K562 (cell line): ENCODE data around the gene KIRREL1.

Experiments used
- ARID2 ChIP-seq: fragments of 450-650 bp; IDR thresholded peaks from 2 replicates; pipeline ENCODE4 v1.6.1; 2017; ENCODE audit warnings: antibody characterized with exemption, mild to moderate bottlenecking
- CHD4 ChIP-seq: fragments of 200-600 bp; sonication (generic); IDR thresholded peaks from 3 replicates; pipeline ENCODE4 v1.6.1; 2012; ENCODE audit warnings: low read depth, mild to moderate bottlenecking, mixed read lengths, low read length, inconsistent platforms; ENCODE audit not compliant: insufficient read depth, insufficient replicate concordance, poor library complexity, severe bottlenecking
- EP300 ChIP-seq: IDR thresholded peaks from 2 replicates; pipeline ENCODE4 v1.6.1; 2012; ENCODE audit warnings: low read length, improper control_type of control experiment
- FOXM1 ChIP-seq, 2 experiments: fragments of 450-650 bp in 1 of 2; sonication (generic) in 1 of 2; formaldehyde crosslinking in 1 of 2; IDR thresholded peaks; 2 replicates each; pipeline versions ENCODE4 v1.6.1 to v1.9.0; 2017 to 2022; ENCODE audit warnings: low read depth in 2 of 2, mild to moderate bottlenecking in 2 of 2, missing genetic modification reagents in 1 of 2, moderate library complexity in 1 of 2
- SMARCA5 ChIP-seq: fragments of 450-650 bp; IDR thresholded peaks from 2 replicates; pipeline ENCODE4 v1.6.1; 2016
- SREBF2 ChIP-seq: sonication (generic); formaldehyde crosslinking; IDR thresholded peaks from 2 replicates; pipeline ENCODE4 v1.4.0; 2020; ENCODE audit warnings: mild to moderate bottlenecking, missing genetic modification reagents
- ZFX ChIP-seq: sonication (generic); formaldehyde crosslinking; IDR thresholded peaks from 2 replicates; pipeline ENCODE4 v1.8.0; 2022; ENCODE audit warnings: mild to moderate bottlenecking, missing genetic modification reagents, moderate library complexity
- ZNF175 ChIP-seq: fragments of 200-800 bp; sonication (Bioruptor generic); IDR thresholded peaks from 2 replicates; pipeline ENCODE4 v1.6.1; 2016; ENCODE audit warnings: low read depth, mild to moderate bottlenecking, missing genetic modification characterization, missing compliant biosample characterization
- TF ChIP-seq, protein P1 (sequence below): fragments of 450-650 bp; IDR thresholded peaks from one replicate; pipeline ENCODE4 v1.6.1; 2018; ENCODE audit warnings: mild to moderate bottlenecking, moderate library complexity; ENCODE audit not compliant: partially characterized antibody
- TF ChIP-seq, protein P2 (sequence below), 3 experiments: IDR thresholded peaks in 2 of 3; conservative IDR thresholded peaks in 1 of 3; 2 replicates each; pipeline ENCODE4 v1.5.1; 2011 to 2012; ENCODE audit warnings: low read length in 3 of 3, mild to moderate bottlenecking in 3 of 3, control low read depth in 2 of 3, improper control_type of control experiment in 1 of 3, inconsistent platforms in 1 of 3, low read depth in 1 of 3, mixed read lengths in 1 of 3, moderate library complexity in 1 of 3; ENCODE audit not compliant: insufficient read depth in 2 of 3

DNA sequence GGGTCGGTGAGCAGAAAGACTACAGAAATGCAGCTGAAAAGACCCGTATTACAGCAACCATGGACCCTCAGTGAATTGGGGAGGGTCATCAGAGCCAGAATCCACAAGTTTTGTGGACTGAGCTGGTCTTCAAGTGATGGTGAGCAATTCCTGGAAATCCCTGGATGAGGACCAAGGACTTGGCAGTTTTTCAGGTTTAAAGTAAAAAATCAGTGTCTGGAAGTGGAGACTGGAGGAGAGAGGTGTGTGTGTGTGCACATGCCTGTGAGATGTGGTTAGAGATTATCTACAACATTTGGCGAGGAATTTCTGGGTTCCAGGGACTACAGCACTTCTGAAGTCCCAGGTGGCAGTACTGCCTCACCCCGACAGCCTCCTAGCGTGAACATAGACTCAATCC is 56.4 kb downstream of the KIRREL1 start:
- TF ChIP-seq, protein P1, sequence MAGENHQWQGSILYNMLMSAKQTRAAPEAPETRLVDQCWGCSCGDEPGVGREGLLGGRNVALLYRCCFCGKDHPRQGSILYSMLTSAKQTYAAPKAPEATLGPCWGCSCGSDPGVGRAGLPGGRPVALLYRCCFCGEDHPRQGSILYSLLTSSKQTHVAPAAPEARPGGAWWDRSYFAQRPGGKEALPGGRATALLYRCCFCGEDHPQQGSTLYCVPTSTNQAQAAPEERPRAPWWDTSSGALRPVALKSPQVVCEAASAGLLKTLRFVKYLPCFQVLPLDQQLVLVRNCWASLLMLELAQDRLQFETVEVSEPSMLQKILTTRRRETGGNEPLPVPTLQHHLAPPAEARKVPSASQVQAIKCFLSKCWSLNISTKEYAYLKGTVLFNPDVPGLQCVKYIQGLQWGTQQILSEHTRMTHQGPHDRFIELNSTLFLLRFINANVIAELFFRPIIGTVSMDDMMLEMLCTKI: no peak
- TF ChIP-seq SMARCA5 (no peak), EP300 (no peak), ARID2 (no peak), ZNF175 (CRISPR knock-in tag) (no peak), CHD4 (no peak), ZFX (no peak), SREBF2 (CRISPR knock-in tag) (no peak), FOXM1 (IDR thresholded peaks at IDR 0.05; ENCODE audit: low read depth) (no peak), FOXM1 (CRISPR knock-in tag; IDR thresholded peaks at IDR 0.05; ENCODE audit: low read depth) (no peak)
- TF ChIP-seq, protein P2, sequence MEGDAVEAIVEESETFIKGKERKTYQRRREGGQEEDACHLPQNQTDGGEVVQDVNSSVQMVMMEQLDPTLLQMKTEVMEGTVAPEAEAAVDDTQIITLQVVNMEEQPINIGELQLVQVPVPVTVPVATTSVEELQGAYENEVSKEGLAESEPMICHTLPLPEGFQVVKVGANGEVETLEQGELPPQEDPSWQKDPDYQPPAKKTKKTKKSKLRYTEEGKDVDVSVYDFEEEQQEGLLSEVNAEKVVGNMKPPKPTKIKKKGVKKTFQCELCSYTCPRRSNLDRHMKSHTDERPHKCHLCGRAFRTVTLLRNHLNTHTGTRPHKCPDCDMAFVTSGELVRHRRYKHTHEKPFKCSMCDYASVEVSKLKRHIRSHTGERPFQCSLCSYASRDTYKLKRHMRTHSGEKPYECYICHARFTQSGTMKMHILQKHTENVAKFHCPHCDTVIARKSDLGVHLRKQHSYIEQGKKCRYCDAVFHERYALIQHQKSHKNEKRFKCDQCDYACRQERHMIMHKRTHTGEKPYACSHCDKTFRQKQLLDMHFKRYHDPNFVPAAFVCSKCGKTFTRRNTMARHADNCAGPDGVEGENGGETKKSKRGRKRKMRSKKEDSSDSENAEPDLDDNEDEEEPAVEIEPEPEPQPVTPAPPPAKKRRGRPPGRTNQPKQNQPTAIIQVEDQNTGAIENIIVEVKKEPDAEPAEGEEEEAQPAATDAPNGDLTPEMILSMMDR (IDR thresholded peaks at IDR 0.05 in 2 of 3, conservative IDR thresholded peaks at IDR 0.05 in 1 of 3; ENCODE audit: insufficient read depth in 2 of 3, low read depth in 1 of 3, low read length in 3 of 3): no peak
